SKM-1 (cell line): ENCODE results near the gene MRGPRF.
"Not testable (repeated sequence)": the region's sequence is repeated elsewhere in the genome, so short reads cannot be mapped to it uniquely, and the experiment has no call there.

Experiments used
- DNase-seq: peaks from one replicate; lab custom pipeline; 2025; ENCODE audit not compliant: unreplicated experiment; lab: John Stamatoyannopoulos, UW

Gene MRGPRF

GRCh38 chr11:68990995-68991780 is 21.9 kb downstream of the MRGPRF start:
- DNase-seq = no peak

DNA sequence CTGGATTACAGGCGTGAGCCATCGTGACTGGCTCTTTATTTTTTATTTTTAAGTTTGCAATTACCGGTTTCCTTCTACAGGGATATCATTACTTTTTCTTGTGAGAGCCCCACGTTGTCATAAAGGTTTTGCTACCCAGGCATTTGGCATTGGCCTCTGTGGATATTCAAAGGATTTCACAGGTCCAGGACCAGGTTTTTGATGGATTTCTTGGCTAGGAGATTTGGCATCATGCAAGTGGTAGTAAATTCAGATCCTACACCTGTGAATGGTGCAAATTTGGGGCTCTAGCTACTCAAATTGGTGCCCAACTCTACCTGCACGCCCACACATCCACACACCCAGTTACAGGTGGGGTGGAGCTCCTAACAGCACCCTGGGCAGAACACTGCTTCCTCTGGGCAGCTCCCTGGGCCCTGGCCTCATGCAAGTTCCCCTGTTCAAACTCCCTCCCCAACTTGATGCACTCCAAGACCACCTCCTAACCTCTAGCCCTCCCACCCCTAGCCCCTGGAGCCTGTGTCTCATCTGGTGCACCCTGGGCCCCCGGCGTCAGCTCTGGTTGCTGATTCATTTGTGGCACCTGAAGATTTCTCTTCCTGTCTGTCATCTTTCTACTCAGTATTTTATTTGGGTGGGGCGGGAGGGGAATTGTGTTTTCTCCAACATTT is 23.0 kb downstream of the MRGPRF start:
- no peak for DNase-seq

DNA sequence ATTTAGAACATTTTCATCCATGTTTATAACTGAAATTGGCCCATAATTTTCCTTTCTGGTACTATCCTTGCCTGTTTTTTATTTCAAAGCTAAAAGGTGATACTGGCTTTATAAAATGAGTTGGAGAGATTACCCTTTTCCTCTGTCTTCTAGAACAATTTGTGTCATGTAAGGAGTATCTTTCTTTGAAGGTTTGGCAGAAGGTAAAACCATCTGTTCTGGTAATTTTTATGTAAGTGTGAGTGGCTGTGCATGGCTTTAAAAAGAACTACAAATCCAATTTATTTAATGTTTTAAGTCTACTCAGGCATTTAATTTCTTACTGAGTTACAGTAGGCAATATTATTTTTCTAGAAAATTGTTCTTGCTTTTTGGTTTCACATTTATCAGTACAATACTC is 24.6 kb downstream of the MRGPRF start:
- DNase-seq = no peak

DNA sequence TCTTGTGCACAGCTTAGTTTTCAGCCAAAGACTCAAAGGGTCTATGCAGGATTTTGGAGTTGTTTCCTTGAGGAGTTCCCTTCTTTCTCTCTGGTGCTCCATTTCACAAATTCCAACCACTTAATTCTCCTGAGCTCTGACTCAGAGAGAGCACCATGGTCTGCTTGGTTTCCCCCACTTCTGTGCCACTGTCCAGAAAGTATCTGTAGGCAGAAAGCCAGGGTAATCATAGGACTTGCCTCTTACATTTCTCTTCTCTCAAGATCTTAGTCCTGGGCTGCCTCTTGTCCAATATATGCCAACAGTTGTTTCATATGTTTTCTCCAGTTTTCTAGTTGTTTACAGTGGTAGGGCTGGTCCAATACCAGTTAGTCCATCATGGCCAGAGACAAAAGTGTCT is 25.8 kb downstream of the MRGPRF start:
- no peak for DNase-seq

- no peak for DNase-seq
Measured at GRCh38 chr11:68983801-68984200, 29.2 kb downstream of the MRGPRF start.

- no peak for DNase-seq
Measured at GRCh38 chr11:68982134-68982533, 30.9 kb downstream of the MRGPRF start.

DNA sequence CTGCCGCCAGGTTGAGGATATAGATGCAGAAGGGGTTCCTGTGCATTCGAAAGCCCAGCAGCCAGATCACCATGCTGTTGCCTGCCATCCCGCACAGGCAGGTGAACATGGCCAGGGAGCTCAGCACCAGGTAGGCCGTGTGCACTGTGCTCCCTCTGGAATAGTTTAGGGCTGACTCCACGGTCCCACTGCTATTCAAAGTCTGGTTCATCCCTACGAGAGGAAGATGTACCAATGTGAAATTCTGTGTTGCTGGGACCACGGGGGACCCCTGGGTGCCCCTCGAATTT is 32.3 kb downstream of the MRGPRF start, which contains the start of gene MRGPRD:
MRGPRD (minus strand) TSS at position 211 of the 290 bp plus-strand sequence; CDS start at position 211, 0 bp downstream.
- DNase-seq = no peak

DNA sequence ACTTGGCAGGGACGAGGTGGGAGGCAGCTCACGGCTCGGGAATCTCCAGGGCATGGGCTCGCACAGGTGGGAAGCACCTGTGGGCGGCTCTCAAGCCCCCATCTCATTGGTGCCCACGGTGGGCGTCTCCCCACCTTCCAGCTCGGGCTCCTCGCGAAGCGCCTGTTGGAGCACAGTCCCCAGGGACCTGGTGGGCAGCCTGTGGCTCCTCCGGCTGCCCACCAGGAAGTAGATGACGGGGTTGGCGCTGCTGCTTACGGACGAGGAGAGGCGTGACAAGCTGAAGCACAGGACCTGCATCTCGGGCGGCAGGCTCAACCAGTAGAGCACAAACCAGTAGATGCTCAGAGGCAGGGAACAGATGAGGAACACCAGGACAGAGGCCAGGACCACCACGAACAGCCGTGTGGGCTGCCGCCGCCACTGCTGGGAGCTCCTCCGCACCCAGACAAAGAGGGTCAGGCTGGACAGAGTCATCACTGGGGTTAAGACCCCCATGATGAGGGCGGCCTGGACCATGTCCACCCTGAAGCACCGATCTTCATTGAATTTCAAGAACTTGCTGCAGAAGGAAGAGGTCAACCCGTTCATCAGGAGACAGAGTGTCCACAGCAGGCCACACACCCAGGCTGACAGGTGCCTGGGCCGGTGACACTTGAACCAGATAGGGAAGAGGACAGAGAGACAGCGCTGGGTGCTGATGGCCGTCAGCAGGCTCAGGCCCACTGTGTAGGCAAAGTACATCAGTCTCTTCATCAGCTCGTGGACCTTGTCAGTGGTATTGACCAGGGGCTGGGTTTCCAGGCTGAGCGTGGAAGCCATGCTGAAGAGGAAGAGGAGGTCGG is 32.9 kb downstream of the MRGPRF start:
- DNase-seq = no peak

- DNase-seq = no peak
Measured at GRCh38 chr11:68978931-68979594, 34.0 kb downstream of the MRGPRF start.

GRCh38 chr11:68978626-68978930 is 34.5 kb downstream of the MRGPRF start:
- DNase-seq = no peak

GRCh38 chr11:68977781-68978625 is 35.0 kb downstream of the MRGPRF start:
- DNase-seq = no peak

- DNase-seq = no peak
Measured at GRCh38 chr11:68976563-68976962, 36.5 kb downstream of the MRGPRF start.

DNA sequence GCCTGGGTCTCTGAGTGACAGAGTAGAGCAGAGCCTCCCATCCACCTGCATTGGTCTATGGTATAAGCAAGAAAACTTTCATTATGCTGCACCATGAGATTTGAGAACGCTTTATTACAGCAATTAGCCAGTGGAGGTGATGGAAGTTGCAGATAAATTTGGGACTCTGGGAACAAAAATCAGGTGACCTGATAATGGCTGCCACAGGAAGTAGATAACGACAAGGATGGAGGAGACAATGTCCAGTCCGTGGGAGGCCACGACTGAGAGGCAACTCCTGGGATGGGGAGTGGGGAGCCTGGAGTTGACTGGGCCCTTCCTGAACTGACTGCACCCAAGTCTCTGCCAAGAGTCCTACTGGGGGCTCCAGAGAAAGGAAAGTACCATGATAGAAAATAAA is 37.0 kb downstream of the MRGPRF start:
- DNase-seq = no peak

- no peak for DNase-seq
Measured at GRCh38 chr11:68974421-68975194, 38.4 kb downstream of the MRGPRF start.

DNA sequence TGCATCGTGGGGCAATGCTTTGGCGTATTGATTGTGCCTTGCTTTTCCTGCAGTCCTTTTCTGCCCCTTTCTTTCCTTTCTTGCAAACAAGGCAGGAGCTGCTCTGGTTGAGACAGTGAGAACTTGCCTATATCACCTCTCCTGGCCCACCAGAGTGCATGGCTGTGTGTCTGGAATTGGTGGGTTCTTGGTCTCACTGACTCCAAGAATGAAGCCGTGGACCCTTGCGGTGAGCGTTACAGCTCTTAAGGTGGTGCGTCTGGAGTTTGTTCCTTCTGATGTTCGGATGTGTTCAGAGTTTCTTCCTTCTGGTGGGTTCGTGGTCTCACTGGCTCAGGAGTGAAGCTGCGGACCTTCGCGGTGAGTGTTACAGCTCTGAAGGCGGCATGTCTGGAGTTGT is 39.3 kb downstream of the MRGPRF start:
- not testable (repeated sequence) for DNase-seq

GRCh38 chr11:68973219-68973618 is 39.8 kb downstream of the MRGPRF start:
- DNase-seq = no peak

- no peak for DNase-seq
Measured at GRCh38 chr11:68970921-68971636, 42.0 kb downstream of the MRGPRF start.

GRCh38 chr11:68969386-68969785 is 43.7 kb downstream of the MRGPRF start:
- no peak for DNase-seq
